Activated naive CD4-positive, alpha-beta T cell treated with anti-CD3 and anti-CD28 coated beads, Interleukin-2, amount 50 U/mL, for 16 hours (primary cell): ENCODE data around the gene RAB3C.

Experiments
- DNase-seq: peaks from one replicate; pipeline ENCODE4 v3.0.0-alpha.2; 2020

Gene RAB3C

GRCh38 chr5:58891086-58891970 lies 308.5 kb downstream of the RAB3C start:
- peak; percentile 60 for DNase-seq

- DNase-seq: no peak
Observed at GRCh38 chr5:58891971-58892343, 309.1 kb downstream of the RAB3C start.

- DNase-seq: no peak
Observed at GRCh38 chr5:58893551-58893950, 310.7 kb downstream of the RAB3C start.

- no peak for DNase-seq
Observed at GRCh38 chr5:58898006-58898405, 315.1 kb downstream of the RAB3C start.

- no peak for DNase-seq
Observed at GRCh38 chr5:58898538-58898937, 315.7 kb downstream of the RAB3C start.

- no peak for DNase-seq
Observed at GRCh38 chr5:58901271-58901670, 318.4 kb downstream of the RAB3C start.

- DNase-seq: no peak
Observed at GRCh38 chr5:58902305-58902704, 319.4 kb downstream of the RAB3C start.

GRCh38 chr5:58902765-58903164 lies 319.9 kb downstream of the RAB3C start:
- DNase-seq: no peak

- no peak for DNase-seq
Observed at GRCh38 chr5:58904737-58905136, 321.9 kb downstream of the RAB3C start.

GRCh38 chr5:58905944-58906343 lies 323.1 kb downstream of the RAB3C start:
- no peak for DNase-seq
